ENCODE results near the gene PA2G4.
"Not testable (repeated sequence)": the region's sequence is repeated elsewhere in the genome, so short reads cannot be mapped to it uniquely, and the experiment has no call there.

PA2G4 gene

GRCh38 chr12:56104109-56104814, at the start of gene PA2G4:
TSS of gene PA2G4 (plus strand) at chr12:56104559. CDS start at chr12:56104738, 179 bp downstream.
- peak; percentile 94 for DNase-seq

GRCh38 chr12:56059964-56060363, 44.4 kb upstream of the PA2G4 start:
- not testable (repeated sequence) for DNase-seq

GRCh38 chr12:56061982-56062381, 42.4 kb upstream of the PA2G4 start:
- no peak for DNase-seq

- DNase-seq, result no peak
Observed at GRCh38 chr12:56062996-56063395, 41.4 kb upstream of the PA2G4 start.

- no peak for DNase-seq
Observed at GRCh38 chr12:56071648-56072047, 32.7 kb upstream of the PA2G4 start.

- no peak for DNase-seq
Observed at GRCh38 chr12:56074396-56074795, 30.0 kb upstream of the PA2G4 start.

- not testable (repeated sequence) for DNase-seq
Observed at GRCh38 chr12:56077966-56078365, 26.4 kb upstream of the PA2G4 start.

GRCh38 chr12:56078427-56078826, 25.9 kb upstream of the PA2G4 start:
- no peak for DNase-seq

- DNase-seq, result no peak
Observed at GRCh38 chr12:56078931-56079722, 25.2 kb upstream of the PA2G4 start.

GRCh38 chr12:56079723-56080555, 24.4 kb upstream of the PA2G4 start, which contains the start of gene ERBB3:
TSS of gene ERBB3 (plus strand) at chr12:56080165. CDS start at chr12:56080301, 136 bp downstream.
- peak; percentile 76 for DNase-seq

GRCh38 chr12:56080556-56081138, 23.7 kb upstream of the PA2G4 start:
- no peak for DNase-seq

- no peak for DNase-seq
Observed at GRCh38 chr12:56081393-56082347, 22.7 kb upstream of the PA2G4 start.

GRCh38 chr12:56082382-56082781, 22.0 kb upstream of the PA2G4 start:
- no peak for DNase-seq

GRCh38 chr12:56082967-56083366, 21.4 kb upstream of the PA2G4 start:
- no peak for DNase-seq

GRCh38 chr12:56084958-56085543, 19.3 kb upstream of the PA2G4 start:
- DNase-seq, result no peak

- DNase-seq, result no peak
Observed at GRCh38 chr12:56086096-56086495, 18.3 kb upstream of the PA2G4 start.

- no peak for DNase-seq
Observed at GRCh38 chr12:56086608-56087007, 17.8 kb upstream of the PA2G4 start.

- no peak for DNase-seq
Observed at GRCh38 chr12:56087220-56087619, 17.1 kb upstream of the PA2G4 start.

- no peak for DNase-seq
Observed at GRCh38 chr12:56097738-56098137, 6.6 kb upstream of the PA2G4 start.

GRCh38 chr12:56098592-56098991, 5.8 kb upstream of the PA2G4 start:
- DNase-seq, result no peak

GRCh38 chr12:56099787-56100186, 4.6 kb upstream of the PA2G4 start:
- DNase-seq, result no peak

Data from NCI-H1048 (cell line).